ENCODE measurements around the gene CLEC18C. TPM values are rescaled to one million over a fixed set of nuclear protein-coding genes. Genes with fewer than 3 reads are reported as not detected.
A peak's percentile ranks its signal among the peaks of the same experiment; 100 is the strongest.
"Not testable (repeated sequence)": the region's sequence is repeated elsewhere in the genome, so short reads cannot be mapped to it uniquely, and the experiment has no call there.

The CLEC18C gene
- polyA plus RNA-seq: not detected

DNA sequence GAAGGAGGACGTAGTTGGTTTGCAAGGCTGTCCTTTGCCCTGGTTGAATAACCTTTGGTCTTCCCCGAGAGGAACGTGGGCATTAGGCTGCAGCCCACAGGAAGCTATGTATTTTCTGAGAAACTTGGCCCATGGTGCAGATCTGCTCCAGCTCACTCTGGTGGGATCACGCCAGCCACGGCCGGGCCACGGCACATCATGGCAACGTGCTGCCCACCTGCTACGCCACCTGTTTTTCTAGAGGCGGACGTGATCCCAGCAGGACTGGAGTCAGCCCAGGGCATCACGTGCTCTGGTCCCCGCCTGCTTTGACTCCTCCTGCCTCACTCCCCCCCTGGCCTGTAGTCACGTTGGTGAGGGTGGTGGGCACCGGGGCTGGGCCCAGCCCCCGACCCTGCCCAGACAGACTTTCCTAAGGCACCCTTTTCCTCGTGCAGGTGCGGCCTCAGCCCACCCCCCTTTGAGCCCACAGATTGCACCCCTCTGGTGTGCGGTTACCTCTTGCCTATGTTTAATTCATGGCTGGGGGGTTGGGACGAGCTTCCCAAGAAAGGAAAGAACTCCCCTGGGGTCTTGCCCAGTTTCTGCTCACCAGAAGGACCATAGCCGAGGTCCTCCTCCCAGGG, at the start of gene CLEC18C:
Gene CLEC18C, plus strand, starts transcription at position 576 of the 626 bp plus-strand sequence. CDS start 492 bp downstream, outside the sequence.
- not testable (repeated sequence) for H3K27me3 Mint-ChIP-seq, H3K27ac Mint-ChIP-seq, H3K4me1 Mint-ChIP-seq, H3K9me3 Mint-ChIP-seq, H3K36me3 Mint-ChIP-seq, H3K4me3 Mint-ChIP-seq

DNA sequence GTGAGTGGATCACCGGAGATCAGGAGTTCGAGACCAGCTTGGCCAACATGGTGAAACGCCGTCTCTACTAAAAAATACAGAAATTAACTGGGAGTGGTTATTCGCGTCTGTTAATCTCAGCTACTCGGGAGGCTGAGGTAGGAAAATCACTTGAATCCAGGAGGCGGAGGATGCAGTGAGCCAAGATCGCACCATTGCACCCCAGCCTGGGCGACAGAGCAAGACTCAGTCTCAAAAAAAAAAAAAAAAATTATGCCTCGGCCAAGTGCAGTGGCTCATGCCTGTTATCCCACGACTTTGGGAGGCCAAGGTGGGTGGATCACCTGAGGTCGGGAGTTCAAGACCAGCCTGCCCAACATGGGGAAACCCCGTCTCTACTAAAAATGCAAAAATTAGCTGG, 49.8 kb upstream of the CLEC18C start:
- H3K36me3 Mint-ChIP-seq, H3K9me3 Mint-ChIP-seq, H3K27ac Mint-ChIP-seq, H3K4me3 Mint-ChIP-seq, H3K27me3 Mint-ChIP-seq, H3K4me1 Mint-ChIP-seq: not testable (repeated sequence)

DNA sequence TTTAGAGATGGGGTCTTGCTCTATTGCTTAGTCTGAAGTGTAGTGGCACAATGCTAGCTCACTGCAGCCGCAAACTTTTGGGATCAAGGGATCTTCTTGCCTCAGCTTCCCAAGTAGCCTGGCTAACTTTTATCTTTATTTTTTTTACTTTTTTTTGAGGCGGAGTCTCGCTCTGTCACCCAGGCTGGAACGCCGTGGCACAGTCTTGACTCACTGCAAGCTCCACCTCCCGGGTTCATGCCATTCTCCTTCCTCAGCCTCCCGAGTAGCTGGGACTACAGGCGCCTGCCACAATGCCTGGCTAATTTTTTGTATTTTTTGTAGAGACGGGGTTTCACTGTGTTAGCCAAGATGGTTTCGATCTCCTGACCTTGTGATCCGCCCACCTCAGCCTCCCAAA, 47.4 kb upstream of the CLEC18C start:
- peak overlapping the region in 1 of 3 donors; percentile 46 for H3K27ac Mint-ChIP-seq
- H3K9me3 Mint-ChIP-seq, H3K27me3 Mint-ChIP-seq, H3K36me3 Mint-ChIP-seq, H3K4me3 Mint-ChIP-seq, H3K4me1 Mint-ChIP-seq: not testable (repeated sequence)

DNA sequence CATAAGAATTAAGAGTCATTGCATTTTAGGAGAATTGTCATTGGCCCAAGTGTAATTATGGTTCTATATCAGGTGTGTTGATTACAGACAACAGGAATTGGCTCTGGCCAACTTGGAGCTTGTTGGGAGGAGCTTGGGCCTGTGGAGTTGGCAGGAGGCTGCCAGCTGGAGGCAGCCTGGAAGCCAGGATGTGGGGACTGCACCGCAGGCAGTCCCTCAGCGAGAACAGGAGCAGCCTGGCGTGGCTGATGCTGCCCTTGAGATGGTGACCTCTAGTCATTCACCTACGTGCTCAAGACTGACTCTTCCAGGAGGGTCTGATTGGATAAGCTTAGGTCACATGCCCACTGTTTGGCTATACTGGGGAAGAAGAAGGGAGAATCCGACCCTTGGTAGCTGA, 45.9 kb upstream of the CLEC18C start:
- not testable (repeated sequence) for H3K4me3 Mint-ChIP-seq, H3K4me1 Mint-ChIP-seq, H3K27ac Mint-ChIP-seq, H3K9me3 Mint-ChIP-seq, H3K27me3 Mint-ChIP-seq, H3K36me3 Mint-ChIP-seq

DNA sequence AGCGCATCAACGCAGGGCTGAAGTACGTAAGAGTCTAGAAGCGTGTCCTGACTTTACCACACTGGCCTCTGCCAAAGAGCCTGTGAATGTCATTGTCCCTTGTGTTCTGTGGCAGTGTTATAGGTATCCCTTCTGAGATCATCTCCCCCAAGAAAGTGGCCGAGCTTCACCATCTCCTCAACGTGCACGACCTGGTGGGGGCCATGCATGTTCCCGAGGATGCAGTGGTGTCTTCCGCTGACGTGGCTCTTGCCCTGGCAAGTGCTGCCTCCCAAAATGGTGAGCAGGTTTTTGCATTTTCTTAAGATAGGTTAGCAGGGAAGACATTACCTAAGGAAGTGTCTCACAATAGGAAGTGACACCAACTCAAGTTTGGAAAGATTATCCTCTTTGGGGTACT, 44.7 kb upstream of the CLEC18C start:
- not testable (repeated sequence) for H3K4me3 Mint-ChIP-seq, H3K27me3 Mint-ChIP-seq, H3K9me3 Mint-ChIP-seq, H3K27ac Mint-ChIP-seq, H3K4me1 Mint-ChIP-seq, H3K36me3 Mint-ChIP-seq

DNA sequence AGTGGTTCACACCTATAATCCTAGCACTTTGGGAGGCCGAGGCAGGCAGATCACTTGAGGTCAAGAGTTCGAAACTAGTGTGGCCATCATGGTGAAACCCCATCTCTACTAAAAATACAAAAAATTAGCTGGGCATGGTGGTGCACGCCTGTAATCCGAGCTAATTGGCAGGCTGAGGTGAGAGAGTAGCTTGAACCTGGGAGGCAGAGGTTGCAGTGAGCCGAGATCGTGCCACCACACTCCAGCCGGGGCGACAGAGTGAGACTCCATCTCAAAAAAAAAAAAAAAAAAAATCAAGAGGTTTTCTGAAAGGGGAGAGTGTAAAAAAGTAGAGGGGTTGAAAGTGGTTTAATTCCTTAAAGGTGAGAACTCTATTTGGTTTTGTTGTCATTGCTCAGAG, 37.8 kb upstream of the CLEC18C start:
- not testable (repeated sequence) for H3K27ac Mint-ChIP-seq, H3K36me3 Mint-ChIP-seq, H3K4me1 Mint-ChIP-seq, H3K9me3 Mint-ChIP-seq, H3K4me3 Mint-ChIP-seq, H3K27me3 Mint-ChIP-seq

DNA sequence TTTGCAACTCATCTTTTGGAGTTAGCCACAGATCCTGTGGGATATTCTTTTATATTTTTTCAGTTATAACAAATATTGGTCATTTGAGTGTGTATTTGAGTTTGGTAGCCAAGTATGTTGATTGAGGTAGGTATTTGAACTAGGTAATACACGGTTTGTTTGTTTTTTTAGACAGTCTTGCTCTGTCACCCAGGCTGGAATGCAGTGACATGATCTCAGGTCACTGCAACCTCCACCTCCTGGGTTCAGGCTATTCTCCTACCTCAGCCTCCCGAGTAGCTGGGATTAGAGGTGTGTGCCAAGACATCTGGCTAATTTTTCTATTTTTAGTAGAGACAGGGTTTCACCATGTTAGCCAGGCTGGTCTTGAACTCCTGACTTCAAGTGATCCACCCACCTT, 37.0 kb upstream of the CLEC18C start:
- not testable (repeated sequence) for H3K4me3 Mint-ChIP-seq, H3K9me3 Mint-ChIP-seq, H3K27ac Mint-ChIP-seq, H3K36me3 Mint-ChIP-seq, H3K4me1 Mint-ChIP-seq, H3K27me3 Mint-ChIP-seq

DNA sequence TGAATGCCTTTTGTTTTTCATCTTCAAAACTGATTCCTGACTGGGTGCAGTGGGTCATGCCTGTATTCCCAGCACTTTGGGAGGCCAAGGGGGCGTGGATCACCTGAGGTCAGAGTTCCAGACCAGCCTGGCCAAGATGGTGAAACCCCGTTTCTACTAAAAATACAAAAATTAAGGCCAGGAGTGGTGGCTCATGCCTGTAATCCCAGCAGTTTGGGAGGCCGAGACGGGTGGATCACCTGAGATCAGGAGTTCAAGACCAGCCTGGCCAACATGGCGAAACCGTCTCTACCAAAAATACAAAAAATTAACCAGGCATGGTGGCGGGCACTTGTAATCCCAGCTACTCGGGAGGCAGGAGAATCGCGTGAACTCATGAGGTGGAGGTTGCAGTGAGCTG, 30.8 kb upstream of the CLEC18C start:
- not testable (repeated sequence) for H3K9me3 Mint-ChIP-seq

DNA sequence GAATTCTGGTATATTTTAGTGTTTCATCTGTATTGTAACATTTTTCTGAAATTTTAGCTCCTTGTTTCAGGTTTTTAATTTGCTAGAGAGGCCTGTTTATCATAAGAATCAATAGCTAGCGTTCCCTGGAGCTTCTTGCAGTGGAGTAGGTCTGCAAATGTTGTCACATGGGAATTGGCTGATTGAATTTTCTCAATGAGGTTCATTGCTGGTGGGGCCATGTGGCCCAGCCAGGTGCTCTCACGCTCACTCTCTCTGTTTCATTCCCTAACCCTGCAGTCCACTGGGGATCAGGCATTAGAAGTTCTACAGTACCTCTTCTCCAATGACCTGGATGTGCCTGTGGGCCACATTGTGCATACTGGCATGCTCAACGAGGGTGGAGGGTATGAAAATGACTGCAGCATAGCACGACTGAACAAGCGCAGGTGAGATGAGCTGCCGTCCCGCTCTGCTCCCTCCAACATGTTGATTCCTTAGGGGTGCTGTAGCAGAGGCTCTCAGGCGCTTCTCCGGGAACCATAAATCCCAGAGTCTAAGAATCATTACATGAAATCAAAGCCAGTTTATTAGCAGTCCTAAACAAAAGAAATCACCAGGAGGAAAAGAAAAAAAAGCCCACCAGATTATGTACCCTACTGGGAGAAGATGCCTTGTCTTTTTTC, 30.2 kb upstream of the CLEC18C start:
- H3K4me3 Mint-ChIP-seq, H3K36me3 Mint-ChIP-seq, H3K27me3 Mint-ChIP-seq, H3K27ac Mint-ChIP-seq, H3K9me3 Mint-ChIP-seq, H3K4me1 Mint-ChIP-seq: not testable (repeated sequence)

More for the DNA sequence above, 30.8 kb upstream of the CLEC18C start:
- H3K27me3 Mint-ChIP-seq, H3K4me3 Mint-ChIP-seq, H3K27ac Mint-ChIP-seq, H3K4me1 Mint-ChIP-seq, H3K36me3 Mint-ChIP-seq: not testable (repeated sequence)

DNA sequence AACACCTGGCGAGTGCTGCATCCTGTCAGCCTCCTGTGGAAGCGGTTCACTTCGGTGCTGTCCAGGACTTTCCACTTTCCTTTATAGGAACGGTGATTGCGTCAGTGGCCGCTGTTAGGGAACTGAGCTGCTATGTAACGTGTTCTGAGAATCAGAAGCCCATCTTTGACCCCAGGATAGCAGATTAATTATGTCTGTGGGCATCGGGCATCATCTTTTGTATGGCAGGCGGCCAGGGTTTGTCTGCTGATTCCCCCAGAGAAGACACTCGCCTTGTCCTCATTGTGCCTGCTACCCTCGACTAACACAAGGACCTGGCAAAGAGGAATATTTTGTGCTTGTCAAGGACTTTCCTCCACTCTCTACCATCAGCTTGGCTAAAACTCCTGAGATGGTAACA, 25.7 kb upstream of the CLEC18C start:
- H3K27me3 Mint-ChIP-seq, H3K27ac Mint-ChIP-seq, H3K4me1 Mint-ChIP-seq, H3K4me3 Mint-ChIP-seq, H3K9me3 Mint-ChIP-seq, H3K36me3 Mint-ChIP-seq: not testable (repeated sequence)

DNA sequence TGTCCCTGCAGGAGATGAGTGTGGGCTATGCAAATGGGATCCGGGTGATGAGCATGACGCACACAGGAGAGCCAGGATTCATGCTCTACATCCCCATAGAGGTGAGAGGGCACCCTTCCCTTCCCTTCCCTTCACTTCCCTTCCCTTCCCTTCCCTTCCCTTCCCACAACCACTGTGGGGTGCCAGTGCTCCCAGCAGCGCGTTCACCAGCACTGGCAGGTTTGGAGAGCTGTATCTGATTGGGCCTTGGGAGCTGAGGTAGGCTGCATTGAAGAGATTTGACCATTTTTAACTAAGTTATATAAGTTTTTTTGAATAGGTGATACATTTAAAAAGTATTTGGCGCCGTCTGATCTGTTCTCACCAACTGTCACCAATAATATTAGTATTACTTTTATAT, 25.1 kb upstream of the CLEC18C start:
- H3K9me3 Mint-ChIP-seq, H3K4me1 Mint-ChIP-seq, H3K4me3 Mint-ChIP-seq, H3K27me3 Mint-ChIP-seq, H3K27ac Mint-ChIP-seq: not testable (repeated sequence)
- peaks cover 12% of the 10 kb centered on the region for H3K36me3 Mint-ChIP-seq

DNA sequence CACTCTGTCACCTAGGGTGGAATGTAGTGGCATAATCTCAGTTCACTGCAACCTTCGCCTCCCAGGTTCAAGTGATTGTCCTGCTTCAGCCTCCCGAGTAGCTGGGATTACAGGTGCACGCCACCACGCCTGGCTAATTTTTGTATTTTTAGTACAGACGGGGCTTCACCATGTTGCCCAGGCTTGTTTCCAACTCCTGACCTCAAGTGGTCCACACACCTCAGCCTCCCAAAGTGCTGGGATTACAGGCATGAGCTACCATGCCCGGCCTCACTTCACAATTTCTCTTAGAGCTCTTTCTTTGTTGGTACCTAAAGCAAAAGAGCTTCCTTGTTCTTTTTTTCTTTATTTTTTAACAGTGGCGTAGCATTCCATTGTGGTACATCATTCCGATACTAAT, 24.3 kb upstream of the CLEC18C start:
- not testable (repeated sequence) for H3K9me3 Mint-ChIP-seq, H3K4me1 Mint-ChIP-seq, H3K27me3 Mint-ChIP-seq, H3K4me3 Mint-ChIP-seq
- H3K27ac Mint-ChIP-seq: peak overlapping the region in 1 of 3 donors; percentile 51
- peaks cover 12% of the 10 kb centered on the region for H3K36me3 Mint-ChIP-seq

DNA sequence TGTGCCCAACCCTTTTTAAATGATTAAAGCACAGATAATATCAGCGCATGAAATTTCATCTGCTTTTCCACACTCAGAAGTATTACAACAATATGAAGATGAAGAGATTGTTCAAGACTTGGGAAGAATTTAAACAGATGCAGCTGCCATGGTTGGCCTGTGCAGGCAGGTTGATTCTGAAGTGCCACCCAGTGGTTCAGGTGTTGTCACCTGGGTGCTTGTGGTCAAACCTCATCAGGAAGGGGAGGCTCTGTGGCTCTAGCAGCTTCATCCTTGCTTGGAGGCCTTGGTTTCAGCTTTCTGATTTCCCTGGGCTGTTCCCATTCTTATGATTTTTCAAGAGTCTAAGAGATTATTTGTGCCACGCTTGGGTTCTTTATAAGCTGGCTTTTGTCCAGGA, 22.2 kb upstream of the CLEC18C start:
- peaks cover 0 to 3% (median 0%) of the 10 kb centered on the region in 3 donors for H3K4me1 Mint-ChIP-seq
- no peak overlapping the region for H3K4me3 Mint-ChIP-seq
- peaks cover 11% of the 10 kb centered on the region for H3K36me3 Mint-ChIP-seq
- H3K27ac Mint-ChIP-seq: no peak overlapping the region
- H3K9me3 Mint-ChIP-seq: no peaks in the 10 kb centered on the region
- no peaks in the 10 kb centered on the region for H3K27me3 Mint-ChIP-seq

DNA sequence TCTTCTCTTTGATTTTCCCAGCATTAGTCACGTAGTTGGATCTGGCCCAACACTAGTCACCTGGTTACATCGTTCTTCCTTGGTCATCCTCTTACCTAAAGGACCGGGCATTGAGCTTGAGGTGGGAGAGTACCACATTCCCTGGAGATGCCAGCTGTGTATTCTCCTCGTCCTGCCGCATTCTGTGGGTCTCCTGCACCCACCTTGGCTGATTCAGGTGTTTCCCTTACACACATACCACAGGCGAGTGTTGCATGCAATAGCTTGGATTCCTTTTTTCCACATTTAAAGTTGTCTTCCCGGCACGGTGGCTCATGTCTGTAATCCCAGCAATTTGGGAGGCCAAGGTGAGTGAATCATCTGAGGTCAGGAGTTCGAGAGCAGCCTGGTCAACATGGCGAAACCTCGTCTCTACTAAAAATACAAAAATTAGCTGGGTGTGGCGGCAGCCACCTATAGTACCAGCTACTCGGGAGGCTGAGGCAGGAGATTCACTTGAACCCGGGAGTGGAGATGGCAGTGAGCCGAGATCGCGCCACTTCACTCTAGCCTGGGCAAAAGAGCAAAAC, 21.6 kb upstream of the CLEC18C start:
- Mint-ChIP-seq H3K27me3 (no peaks in the 10 kb centered on the region), H3K4me1 (peaks cover 0 to 4% (median 0%) of the 10 kb centered on the region in 3 donors), H3K4me3 (no peak overlapping the region), H3K27ac (no peak overlapping the region), H3K9me3 (no peaks in the 10 kb centered on the region), H3K36me3 (peaks cover 14% of the 10 kb centered on the region)

DNA sequence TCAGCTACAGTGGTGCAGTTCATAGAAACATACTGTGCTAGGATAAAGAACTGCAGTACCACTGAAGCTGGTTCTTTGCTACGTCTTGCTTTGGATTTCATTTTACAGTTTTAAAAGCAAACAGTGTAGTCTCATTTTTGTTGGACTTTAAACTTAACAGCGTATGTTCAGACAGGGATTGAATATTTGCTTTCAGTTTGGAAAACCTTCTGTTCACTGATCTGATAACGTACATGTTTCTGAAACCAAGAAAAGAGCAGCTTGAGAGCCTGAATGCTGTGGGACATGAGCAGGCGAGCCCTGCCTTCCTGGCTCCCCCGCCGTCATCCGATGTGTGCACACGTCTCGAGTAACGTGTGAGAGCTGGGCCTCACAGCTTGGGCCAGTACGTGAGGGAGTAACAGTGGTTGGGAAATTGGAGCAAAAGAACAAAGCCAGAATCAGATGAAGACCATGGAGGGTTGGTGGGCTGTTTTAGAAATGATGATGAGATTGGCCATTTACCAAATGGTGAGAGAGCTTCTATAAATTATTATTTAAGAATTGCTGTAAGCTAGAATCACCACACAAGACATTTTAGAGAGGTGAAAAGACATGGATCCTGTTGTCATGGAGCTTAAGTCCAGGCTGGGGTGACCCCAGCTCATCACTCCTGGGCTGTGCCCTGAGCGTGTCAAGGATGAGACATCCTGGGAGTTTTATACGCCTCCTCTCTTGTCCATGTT, 20.8 kb upstream of the CLEC18C start:
- no peak overlapping the region for H3K4me3 Mint-ChIP-seq
- peak overlapping the region in 1 of 3 donors; percentile 91 for H3K27ac Mint-ChIP-seq
- H3K36me3 Mint-ChIP-seq: peaks cover 14% of the 10 kb centered on the region
- peaks cover 0 to 4% (median 0%) of the 10 kb centered on the region in 3 donors for H3K4me1 Mint-ChIP-seq
- H3K27me3 Mint-ChIP-seq: no peaks in the 10 kb centered on the region
- H3K9me3 Mint-ChIP-seq: no peaks in the 10 kb centered on the region

DNA sequence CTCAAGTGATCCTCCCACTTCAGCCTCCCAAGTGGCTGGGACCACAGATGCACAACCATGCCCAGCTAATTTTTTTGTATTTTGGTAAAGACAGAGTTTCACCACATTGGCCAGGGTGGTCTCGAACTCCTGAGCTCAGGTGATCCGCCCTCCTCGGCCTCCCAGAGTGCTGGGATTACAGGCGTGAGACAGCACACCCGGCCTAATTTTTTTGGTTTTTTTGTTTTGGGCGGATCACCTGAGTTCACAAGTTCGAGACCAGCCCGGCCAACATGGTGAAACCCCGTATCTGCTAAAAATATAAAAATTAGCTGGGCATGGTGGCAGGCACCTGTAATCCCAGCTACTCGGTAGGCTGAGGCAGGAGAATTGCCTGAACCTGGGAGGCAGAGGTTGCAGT, 18.9 kb upstream of the CLEC18C start:
- H3K36me3 Mint-ChIP-seq, H3K4me3 Mint-ChIP-seq, H3K4me1 Mint-ChIP-seq, H3K9me3 Mint-ChIP-seq, H3K27ac Mint-ChIP-seq, H3K27me3 Mint-ChIP-seq: not testable (repeated sequence)

All from IgD-negative memory B cell (primary cell).